Peyer's patch (tissue), 4 donors: ENCODE results near the gene TSN. TPM values are rescaled to one million over a fixed set of nuclear protein-coding genes. Genes with fewer than 3 reads are reported as not detected.
"Not testable (repeated sequence)": the region's sequence is repeated elsewhere in the genome, so short reads cannot be mapped to it uniquely, and the experiment has no call there.

Experiments
- DNase-seq, 3 donors: peaks; one replicate each; pipeline ENCODE4 v3.0.0-alpha.2; 2017 to 2019
- H3K27ac ChIP-seq, 4 donors: fragments of 200-600 bp; sonication (generic); one replicate each; pipeline ENCODE4 v1.5.1; 2016 to 2019
- H3K27me3 ChIP-seq, 2 donors: fragments of 200-600 bp; sonication (generic); one replicate each; pipeline ENCODE4 v1.5.1; 2019
- H3K36me3 ChIP-seq, 3 donors: fragments of 200-600 bp; sonication (generic); one replicate each; pipeline ENCODE4 v1.5.1; 2016 to 2019
- H3K4me1 ChIP-seq, 4 donors: fragments of 200-600 bp; sonication (generic); one replicate each; pipeline ENCODE4 v1.5.1; 2016 to 2019
- H3K4me3 ChIP-seq, 4 donors: fragments of 200-600 bp; sonication (generic); 1 replicate in 3 of 4; 2 replicates in 1 of 4; pipeline ENCODE4 v1.5.1; 2016 to 2019; ENCODE audit warnings: mild to moderate bottlenecking in 1 of 4
- H3K9me3 ChIP-seq, 4 donors: fragments of 200-600 bp; sonication (generic); one replicate each; pipeline ENCODE4 v1.5.1; 2016 to 2019; ENCODE audit warnings: mild to moderate bottlenecking in 1 of 4
- CTCF ChIP-seq, 6 experiments: fragments of 450-650 bp in 4 of 6; fragments of 200-600 bp in 2 of 6; sonication (generic) in 1 of 6; IDR thresholded peaks; one replicate each; pipeline ENCODE4 v1.5.1; 2017 to 2019; ENCODE audit warnings: antibody characterized with exemption in 6 of 6, mild to moderate bottlenecking in 3 of 6, moderate library complexity in 1 of 6
- POLR2A ChIP-seq, 2 donors: fragments of 450-650 bp; IDR thresholded peaks; one replicate each; pipeline ENCODE4 v1.5.1; 2017; ENCODE audit warnings: antibody characterized with exemption in 2 of 2, mild to moderate bottlenecking in 2 of 2, moderate library complexity in 2 of 2
- total RNA-seq, 4 donors: library from RNA; depleted of rRNA; stranded (reverse); fragments of >200 nt; gene quantifications; one replicate each; pipeline ENCODE4 v1.1.0, GENCODE V29; 2016

Gene TSN
- total RNA-seq, 4 donors from 2014 or later: 23.1 to 31.9 (median 30.2) TPM

- Histone ChIP-seq H3K27me3 (no peaks in the 10 kb centered on the region), H3K9me3 (no peaks in the 10 kb centered on the region), H3K27ac (no peak overlapping the region), H3K4me1 (no peaks in the 10 kb centered on the region), H3K4me3 (no peak overlapping the region), H3K36me3 (no peaks in the 10 kb centered on the region)
- peak in 1 of 3 donors; percentile 49 for DNase-seq
- TF ChIP-seq CTCF (IDR thresholded peaks at IDR 0.05) (peak in 4 of 6 experiments; percentile 22 to 48 (median 45)), POLR2A (IDR thresholded peaks at IDR 0.05) (no peak)
Measured at GRCh38 chr2:121810959-121811853, 55.8 kb downstream of the TSN start.

- not testable (repeated sequence) for H3K27ac ChIP-seq, H3K9me3 ChIP-seq, DNase-seq, H3K4me1 ChIP-seq, H3K36me3 ChIP-seq, H3K27me3 ChIP-seq, H3K4me3 ChIP-seq
Measured at GRCh38 chr2:121813083-121813482, 57.6 kb downstream of the TSN start.

- Histone ChIP-seq H3K4me3 (no peak overlapping the region), H3K4me1 (no peaks in the 10 kb centered on the region), H3K27ac (no peak overlapping the region), H3K36me3 (no peaks in the 10 kb centered on the region), H3K9me3 (no peaks in the 10 kb centered on the region), H3K27me3 (no peaks in the 10 kb centered on the region)
- TF ChIP-seq CTCF (IDR thresholded peaks at IDR 0.05) (no peak), POLR2A (IDR thresholded peaks at IDR 0.05) (no peak)
- DNase-seq: no peak
Measured at GRCh38 chr2:121815216-121815615, 59.8 kb downstream of the TSN start.

- no peak overlapping the region for H3K27ac ChIP-seq
- no peak for DNase-seq
- no peak for TF ChIP-seq POLR2A (IDR thresholded peaks at IDR 0.05)
- H3K27me3 ChIP-seq: no peaks in the 10 kb centered on the region
- H3K36me3 ChIP-seq: no peaks in the 10 kb centered on the region
- no peaks in the 10 kb centered on the region for H3K4me1 ChIP-seq
- no peak overlapping the region for H3K4me3 ChIP-seq
- no peaks in the 10 kb centered on the region for H3K9me3 ChIP-seq
Measured at GRCh38 chr2:121816797-121817196, 61.3 kb downstream of the TSN start.

GRCh38 chr2:121817304-121817703, 61.9 kb downstream of the TSN start:
- not testable (repeated sequence) for H3K4me1 ChIP-seq, H3K27ac ChIP-seq, DNase-seq, H3K9me3 ChIP-seq, H3K4me3 ChIP-seq, H3K27me3 ChIP-seq, H3K36me3 ChIP-seq

Other genes with a start within 250 kb of the TSN start
- under 1 TPM in 1 of 4 donors, not detected in 3; under 0.01 TPM for gene RNU4ATAC, start 224.8 kb upstream of the TSN start, total RNA-seq
- gene CLASP1, start 106.2 kb upstream of the TSN start, total RNA-seq: 100 to 1,000 TPM in 1 of 4 donors, 10 to 100 TPM in 3; 30.5 to 130 (median 73.7) TPM
- gene NIFK, start 18.8 kb upstream of the TSN start, total RNA-seq: 100 to 1,000 TPM in 1 of 4 donors, 10 to 100 TPM in 3; 19.0 to 110 (median 35.7) TPM